K562 (cell line): ENCODE results near the gene MIEF1. TPM values are rescaled to one million over a fixed set of nuclear protein-coding genes. Genes with fewer than 3 reads are reported as not detected.

Source experiments
- ATF2 ChIP-seq: sonication (generic); formaldehyde crosslinking; IDR thresholded peaks from 2 replicates; pipeline ENCODE4 v1.8.1; 2022; ENCODE audit warnings: missing genetic modification reagents
- BRD4 ChIP-seq: fragments of 200-600 bp; sonication (generic); IDR thresholded peaks from 2 replicates; pipeline ENCODE4 v1.6.1; 2017; ENCODE audit warnings: inconsistent platforms
- DIDO1 ChIP-seq: fragments of 450-650 bp; IDR thresholded peaks from 2 replicates; pipeline ENCODE4 v1.6.1; 2016; ENCODE audit warnings: low read depth, missing biosample characterization, missing genetic modification characterization
- ELK3 ChIP-seq: fragments of 450-650 bp; formaldehyde crosslinking; IDR thresholded peaks from 2 replicates; pipeline ENCODE4 v1.4.0; 2020; ENCODE audit warnings: mild to moderate bottlenecking
- HDAC1 ChIP-seq, 2 experiments: fragments of 450-650 bp; IDR thresholded peaks; 2 replicates each; pipeline ENCODE4 v1.6.1; 2016 to 2017; ENCODE audit warnings: inconsistent platforms in 1 of 2, mild to moderate bottlenecking in 1 of 2, moderate library complexity in 1 of 2
- MCM5 ChIP-seq: fragments of 450-650 bp; IDR thresholded peaks from 2 replicates; pipeline ENCODE4 v1.6.1; 2016; ENCODE audit warnings: low read depth
- MEIS2 ChIP-seq: fragments of 450-650 bp; IDR thresholded peaks from 2 replicates; pipeline ENCODE4 v1.6.1; 2014; ENCODE audit warnings: mild to moderate bottlenecking; ENCODE audit not compliant: partially characterized antibody
- PCBP2 ChIP-seq: fragments of 200-400 bp; formaldehyde crosslinking; IDR thresholded peaks from 2 replicates; pipeline ENCODE4 v1.6.1; 2018; ENCODE audit warnings: low read length, low read depth, mild to moderate bottlenecking, moderate library complexity; ENCODE audit not compliant: poor library complexity, severe bottlenecking
- PHF20 ChIP-seq: fragments of 450-650 bp; IDR thresholded peaks from 2 replicates; pipeline ENCODE4 v1.6.1; 2018; ENCODE audit not compliant: partially characterized antibody
- POLR2B ChIP-seq: fragments of 450-650 bp; IDR thresholded peaks from 2 replicates; pipeline ENCODE4 v1.6.1; 2018; ENCODE audit warnings: low read depth; ENCODE audit not compliant: partially characterized antibody
- PTBP1 ChIP-seq: fragments of 200-400 bp; formaldehyde crosslinking; IDR thresholded peaks from 2 replicates; pipeline ENCODE4 v1.6.1; 2017; ENCODE audit warnings: low read depth, low read length
- RBM25 ChIP-seq: fragments of 200-400 bp; formaldehyde crosslinking; IDR thresholded peaks from 2 replicates; pipeline ENCODE4 v1.6.1; 2018; ENCODE audit warnings: low read length, low read depth, moderate library complexity; ENCODE audit not compliant: severe bottlenecking
- TAF1 ChIP-seq: IDR thresholded peaks from 2 replicates; pipeline ENCODE4 v1.6.1; 2011; ENCODE audit warnings: mild to moderate bottlenecking, low read length, moderate library complexity; ENCODE audit not compliant: insufficient read depth, control insufficient read depth, severe bottlenecking; ENCODE audit errors: extremely low read depth
- ZEB2 ChIP-seq: fragments of 450-650 bp; IDR thresholded peaks from 2 replicates; pipeline ENCODE4 v1.6.1; 2016
- ZNF354B ChIP-seq: fragments of 250-450 bp; sonication (Bioruptor Pico); IDR thresholded peaks from 2 replicates; pipeline ENCODE4 v1.4.0; 2020
- polyA plus RNA-seq, 8 experiments: library from polyadenylated mRNA; depleted of rRNA in 4 of 8; stranded (reverse) in 5 of 8; unstranded in 3 of 8; fragments of >200 nt; fragmentation: Nextera tagmentation in 2 of 8; fragmentation: Illumina TruSeq in 1 of 8; extraction: Ambion mirVana in 2 of 8; extraction: Trizol in 1 of 8; gene quantifications; 2 replicates each; pipeline versions ENCODE4 v1.2.1 to v1.2.3, GENCODE V29; 2011 to 2014; ENCODE audit warnings: inconsistent platforms in 1 of 8, missing spikeins in 1 of 8
- total RNA-seq, 7 experiments: library from RNA; depleted of rRNA in 6 of 7; stranded (reverse); fragments of >200 nt in 6 of 7; fragmentation: Illumina TruSeq in 2 of 7; extraction: Trizol in 2 of 7; gene quantifications; 2 replicates each; pipeline versions ENCODE4 v1.2.1 to v1.2.3, GENCODE V29; 2011 to 2021; ENCODE audit warnings: low replicate concordance in 1 of 7
- TF ChIP-seq, protein P1 (sequence below): fragments of 450-650 bp; formaldehyde crosslinking; IDR thresholded peaks from 2 replicates; pipeline ENCODE4 v1.4.0; 2020; ENCODE audit warnings: mild to moderate bottlenecking, moderate library complexity
- TF ChIP-seq, protein P2 (sequence below): sonication (generic); formaldehyde crosslinking; IDR thresholded peaks from 2 replicates; pipeline ENCODE4 v1.9.0; 2022; ENCODE audit warnings: mild to moderate bottlenecking, missing genetic modification reagents
- TF ChIP-seq, protein P3 (sequence below): sonication (generic); IDR thresholded peaks from 2 replicates; pipeline ENCODE4 v1.6.1; 2016
- TF ChIP-seq, protein P4 (sequence below): sonication (generic); formaldehyde crosslinking; IDR thresholded peaks from 2 replicates; pipeline ENCODE4 v1.8.0; 2022; ENCODE audit warnings: mild to moderate bottlenecking, missing genetic modification reagents

The MIEF1 gene
- total and polyA plus RNA-seq, 9 of the 15 experiments (the other 6 are each of a cell fraction or from before 2014, with no cell fraction given): 10.9 to 51.8 (median 25.5) TPM

GRCh38 chr22:39518996-39519680, 17.0 kb downstream of the MIEF1 start (continued):
- no peak for TF ChIP-seq ELK3 (CRISPR knock-in tag)
- TF ChIP-seq, protein P1, sequence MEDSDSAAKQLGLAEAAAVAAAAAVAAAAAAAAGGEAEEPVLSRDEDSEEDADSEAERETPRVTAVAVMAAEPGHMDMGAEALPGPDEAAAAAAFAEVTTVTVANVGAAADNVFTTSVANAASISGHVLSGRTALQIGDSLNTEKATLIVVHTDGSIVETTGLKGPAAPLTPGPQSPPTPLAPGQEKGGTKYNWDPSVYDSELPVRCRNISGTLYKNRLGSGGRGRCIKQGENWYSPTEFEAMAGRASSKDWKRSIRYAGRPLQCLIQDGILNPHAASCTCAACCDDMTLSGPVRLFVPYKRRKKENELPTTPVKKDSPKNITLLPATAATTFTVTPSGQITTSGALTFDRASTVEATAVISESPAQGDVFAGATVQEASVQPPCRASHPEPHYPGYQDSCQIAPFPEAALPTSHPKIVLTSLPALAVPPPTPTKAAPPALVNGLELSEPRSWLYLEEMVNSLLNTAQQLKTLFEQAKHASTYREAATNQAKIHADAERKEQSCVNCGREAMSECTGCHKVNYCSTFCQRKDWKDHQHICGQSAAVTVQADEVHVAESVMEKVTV (CRISPR knock-in tag): no peak
- TF ChIP-seq DIDO1 (tag): no peak
- no peak for TF ChIP-seq RBM25
- no peak for TF ChIP-seq PTBP1
- TF ChIP-seq ZEB2: no peak
- no peak for TF ChIP-seq ZNF354B (CRISPR knock-in tag)
- no peak for TF ChIP-seq MCM5
- TF ChIP-seq MEIS2: no peak
- TF ChIP-seq HDAC1 (IDR thresholded peaks at IDR 0.05): no peak
- TF ChIP-seq, protein P2, sequence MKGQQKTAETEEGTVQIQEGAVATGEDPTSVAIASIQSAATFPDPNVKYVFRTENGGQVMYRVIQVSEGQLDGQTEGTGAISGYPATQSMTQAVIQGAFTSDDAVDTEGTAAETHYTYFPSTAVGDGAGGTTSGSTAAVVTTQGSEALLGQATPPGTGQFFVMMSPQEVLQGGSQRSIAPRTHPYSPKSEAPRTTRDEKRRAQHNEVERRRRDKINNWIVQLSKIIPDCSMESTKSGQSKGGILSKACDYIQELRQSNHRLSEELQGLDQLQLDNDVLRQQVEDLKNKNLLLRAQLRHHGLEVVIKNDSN (CRISPR knock-in tag): no peak
- TF ChIP-seq, protein P3, sequence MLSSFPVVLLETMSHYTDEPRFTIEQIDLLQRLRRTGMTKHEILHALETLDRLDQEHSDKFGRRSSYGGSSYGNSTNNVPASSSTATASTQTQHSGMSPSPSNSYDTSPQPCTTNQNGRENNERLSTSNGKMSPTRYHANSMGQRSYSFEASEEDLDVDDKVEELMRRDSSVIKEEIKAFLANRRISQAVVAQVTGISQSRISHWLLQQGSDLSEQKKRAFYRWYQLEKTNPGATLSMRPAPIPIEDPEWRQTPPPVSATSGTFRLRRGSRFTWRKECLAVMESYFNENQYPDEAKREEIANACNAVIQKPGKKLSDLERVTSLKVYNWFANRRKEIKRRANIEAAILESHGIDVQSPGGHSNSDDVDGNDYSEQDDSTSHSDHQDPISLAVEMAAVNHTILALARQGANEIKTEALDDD: no peak
- no peak for TF ChIP-seq PCBP2
- no peak for TF ChIP-seq PHF20
- peak; percentile 83 for TF ChIP-seq BRD4
- no peak for TF ChIP-seq POLR2B
- TF ChIP-seq, protein P4, sequence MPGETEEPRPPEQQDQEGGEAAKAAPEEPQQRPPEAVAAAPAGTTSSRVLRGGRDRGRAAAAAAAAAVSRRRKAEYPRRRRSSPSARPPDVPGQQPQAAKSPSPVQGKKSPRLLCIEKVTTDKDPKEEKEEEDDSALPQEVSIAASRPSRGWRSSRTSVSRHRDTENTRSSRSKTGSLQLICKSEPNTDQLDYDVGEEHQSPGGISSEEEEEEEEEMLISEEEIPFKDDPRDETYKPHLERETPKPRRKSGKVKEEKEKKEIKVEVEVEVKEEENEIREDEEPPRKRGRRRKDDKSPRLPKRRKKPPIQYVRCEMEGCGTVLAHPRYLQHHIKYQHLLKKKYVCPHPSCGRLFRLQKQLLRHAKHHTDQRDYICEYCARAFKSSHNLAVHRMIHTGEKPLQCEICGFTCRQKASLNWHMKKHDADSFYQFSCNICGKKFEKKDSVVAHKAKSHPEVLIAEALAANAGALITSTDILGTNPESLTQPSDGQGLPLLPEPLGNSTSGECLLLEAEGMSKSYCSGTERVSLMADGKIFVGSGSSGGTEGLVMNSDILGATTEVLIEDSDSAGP (CRISPR knock-in tag): no peak
- TF ChIP-seq TAF1: no peak
- TF ChIP-seq ATF2 (CRISPR knock-in tag): no peak
